GM12875 (cell line): Measurements from ENCODE around the gene CHRNB2.

Experiments used
- H3K4me3 ChIP-seq: one replicate; pipeline ENCODE4 v1.5.1; 2011; ENCODE audit warnings: low read depth, low read length, control low read depth
- CTCF ChIP-seq: IDR thresholded peaks from 2 replicates; pipeline ENCODE4 v1.5.1; 2011; ENCODE audit warnings: low read depth, mild to moderate bottlenecking, control low read depth, inconsistent platforms, low read length, moderate library complexity, borderline replicate concordance; ENCODE audit not compliant: insufficient read depth

The CHRNB2 gene

GRCh38 chr1:154591206-154591605 is 23.6 kb downstream of the CHRNB2 start:
- no peak overlapping the region for H3K4me3 ChIP-seq
- TF ChIP-seq CTCF = no peak

GRCh38 chr1:154593390-154593789 is 25.8 kb downstream of the CHRNB2 start:
- no peak overlapping the region for H3K4me3 ChIP-seq
- no peak for TF ChIP-seq CTCF

GRCh38 chr1:154594811-154595210 is 27.2 kb downstream of the CHRNB2 start:
- H3K4me3 ChIP-seq = no peak overlapping the region
- no peak for TF ChIP-seq CTCF

- TF ChIP-seq CTCF = no peak
These were observed 28.0 kb downstream of the CHRNB2 start for GRCh38 chr1:154595621-154596020.

GRCh38 chr1:154598871-154599635 is 31.5 kb downstream of the CHRNB2 start:
- no peak overlapping the region for H3K4me3 ChIP-seq
- TF ChIP-seq CTCF = no peak

More at GRCh38 chr1:154595621-154596020, 28.0 kb downstream of the CHRNB2 start:
- no peak overlapping the region for H3K4me3 ChIP-seq

- TF ChIP-seq CTCF = no peak
These were observed 32.1 kb downstream of the CHRNB2 start for GRCh38 chr1:154599658-154600057.

GRCh38 chr1:154603317-154603716 is 35.7 kb downstream of the CHRNB2 start:
- H3K4me3 ChIP-seq = no peak overlapping the region
- no peak for TF ChIP-seq CTCF

More at GRCh38 chr1:154599658-154600057, 32.1 kb downstream of the CHRNB2 start:
- H3K4me3 ChIP-seq = no peak overlapping the region
